Peyer's patch (tissue), 4 donors: ENCODE results near the gene NFIX. TPM values are rescaled to one million over a fixed set of nuclear protein-coding genes. Genes with fewer than 3 reads are reported as not detected.

Experiments used
- DNase-seq, 3 donors: peaks; one replicate each; pipeline ENCODE4 v3.0.0-alpha.2; 2017 to 2019
- H3K27ac ChIP-seq, 4 donors: fragments of 200-600 bp; sonication (generic); one replicate each; pipeline ENCODE4 v1.5.1; 2016 to 2019
- H3K27me3 ChIP-seq, 2 donors: fragments of 200-600 bp; sonication (generic); one replicate each; pipeline ENCODE4 v1.5.1; 2019
- H3K36me3 ChIP-seq, 3 donors: fragments of 200-600 bp; sonication (generic); one replicate each; pipeline ENCODE4 v1.5.1; 2016 to 2019
- H3K4me1 ChIP-seq, 4 donors: fragments of 200-600 bp; sonication (generic); one replicate each; pipeline ENCODE4 v1.5.1; 2016 to 2019
- H3K4me3 ChIP-seq, 4 donors: fragments of 200-600 bp; sonication (generic); 1 replicate in 3 of 4; 2 replicates in 1 of 4; pipeline ENCODE4 v1.5.1; 2016 to 2019; ENCODE audit warnings: mild to moderate bottlenecking in 1 of 4
- H3K9me3 ChIP-seq, 4 donors: fragments of 200-600 bp; sonication (generic); one replicate each; pipeline ENCODE4 v1.5.1; 2016 to 2019; ENCODE audit warnings: mild to moderate bottlenecking in 1 of 4
- CTCF ChIP-seq, 6 experiments: fragments of 450-650 bp in 4 of 6; fragments of 200-600 bp in 2 of 6; sonication (generic) in 1 of 6; IDR thresholded peaks; one replicate each; pipeline ENCODE4 v1.5.1; 2017 to 2019; ENCODE audit warnings: antibody characterized with exemption in 6 of 6, mild to moderate bottlenecking in 3 of 6, moderate library complexity in 1 of 6
- POLR2A ChIP-seq, 2 donors: fragments of 450-650 bp; IDR thresholded peaks; one replicate each; pipeline ENCODE4 v1.5.1; 2017; ENCODE audit warnings: antibody characterized with exemption in 2 of 2, mild to moderate bottlenecking in 2 of 2, moderate library complexity in 2 of 2
- total RNA-seq, 4 donors: library from RNA; depleted of rRNA; stranded (reverse); fragments of >200 nt; gene quantifications; one replicate each; pipeline ENCODE4 v1.1.0, GENCODE V29; 2016

Gene NFIX
- total RNA-seq, 4 donors from 2014 or later, result 13.5 to 56.9 (median 40.0) TPM

GRCh38 chr19:13135068-13136062 lies 140.1 kb downstream of the NFIX start:
- no peak overlapping the region for H3K27ac ChIP-seq
- TF ChIP-seq CTCF (IDR thresholded peaks at IDR 0.05) (no peak), POLR2A (IDR thresholded peaks at IDR 0.05) (no peak)
- H3K4me1 ChIP-seq, result no peaks in the 10 kb centered on the region
- peaks cover 0 to 52% (median 0%) of the 10 kb centered on the region in 3 donors for H3K36me3 ChIP-seq
- H3K27me3 ChIP-seq, result no peaks in the 10 kb centered on the region
- DNase-seq, result no peak
- H3K4me3 ChIP-seq, result no peak overlapping the region
- no peaks in the 10 kb centered on the region for H3K9me3 ChIP-seq

- no peaks in the 10 kb centered on the region for H3K27me3 ChIP-seq
- no peak overlapping the region for H3K27ac ChIP-seq
- no peak overlapping the region for H3K4me3 ChIP-seq
- peaks cover 0 to 52% (median 0%) of the 10 kb centered on the region in 3 donors for H3K36me3 ChIP-seq
- TF ChIP-seq CTCF (IDR thresholded peaks at IDR 0.05) (no peak), POLR2A (IDR thresholded peaks at IDR 0.05) (no peak)
- no peaks in the 10 kb centered on the region for H3K9me3 ChIP-seq
- DNase-seq, result no peak
- no peaks in the 10 kb centered on the region for H3K4me1 ChIP-seq
Observed at GRCh38 chr19:13137290-13137794, 142.1 kb downstream of the NFIX start.

GRCh38 chr19:13138171-13138915 lies 143.1 kb downstream of the NFIX start:
- H3K27ac ChIP-seq, result no peak overlapping the region
- H3K4me1 ChIP-seq, result no peaks in the 10 kb centered on the region
- H3K36me3 ChIP-seq, result peaks cover 0 to 55% (median 0%) of the 10 kb centered on the region in 3 donors
- H3K27me3 ChIP-seq, result no peaks in the 10 kb centered on the region
- H3K4me3 ChIP-seq, result no peak overlapping the region
- no peaks in the 10 kb centered on the region for H3K9me3 ChIP-seq
- no peak for DNase-seq
- TF ChIP-seq POLR2A (IDR thresholded peaks at IDR 0.05) (no peak), CTCF (IDR thresholded peaks at IDR 0.05) (no peak)

GRCh38 chr19:13138916-13139198 lies 143.6 kb downstream of the NFIX start:
- Histone ChIP-seq H3K36me3 (peaks cover 0 to 57% (median 0%) of the 10 kb centered on the region in 3 donors), H3K27me3 (no peaks in the 10 kb centered on the region), H3K4me1 (no peaks in the 10 kb centered on the region), H3K27ac (no peak overlapping the region), H3K9me3 (no peaks in the 10 kb centered on the region), H3K4me3 (no peak overlapping the region)
- DNase-seq, result no peak
- TF ChIP-seq CTCF (IDR thresholded peaks at IDR 0.05) (no peak), POLR2A (IDR thresholded peaks at IDR 0.05) (no peak)

GRCh38 chr19:13139633-13140311 lies 144.5 kb downstream of the NFIX start:
- H3K4me1 ChIP-seq, result no peaks in the 10 kb centered on the region
- no peak overlapping the region for H3K4me3 ChIP-seq
- DNase-seq, result no peak
- TF ChIP-seq POLR2A (IDR thresholded peaks at IDR 0.05) (no peak), CTCF (IDR thresholded peaks at IDR 0.05) (no peak)
- H3K36me3 ChIP-seq, result peaks cover 0 to 66% (median 0%) of the 10 kb centered on the region in 3 donors
- H3K27me3 ChIP-seq, result no peaks in the 10 kb centered on the region
- no peaks in the 10 kb centered on the region for H3K9me3 ChIP-seq
- H3K27ac ChIP-seq, result no peak overlapping the region
